ENCODE data around the gene MAML2.

DNA sequence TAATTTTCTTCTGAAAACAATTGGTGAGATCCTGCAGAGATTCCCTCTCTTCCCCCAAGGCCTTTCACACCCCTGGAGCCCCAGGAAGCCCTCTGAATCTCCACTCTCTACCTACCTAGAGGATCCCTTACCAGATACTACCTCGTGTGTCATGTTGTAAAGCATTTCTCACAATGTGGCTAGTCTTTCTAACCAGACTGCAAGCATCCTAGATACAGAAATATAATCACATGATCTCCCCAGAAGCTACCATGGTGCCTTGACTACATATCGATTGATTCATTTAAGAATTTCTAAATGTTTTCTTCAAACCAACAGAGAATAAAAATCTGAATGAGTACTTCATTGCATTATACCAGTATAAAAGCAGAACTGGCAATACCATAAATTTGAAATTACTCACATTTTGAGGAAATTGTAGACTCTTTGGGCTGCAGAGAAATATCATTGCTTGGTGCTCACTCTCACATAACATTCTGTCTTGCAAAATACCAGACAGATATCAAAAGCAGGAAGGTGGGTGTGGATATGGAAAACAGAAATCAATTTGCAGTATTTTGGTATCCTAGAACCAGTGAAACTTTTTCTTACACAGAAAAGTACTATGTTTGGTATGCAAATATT, 113.5 kb downstream of the MAML2 start:
- TF ChIP-seq, protein P1, sequence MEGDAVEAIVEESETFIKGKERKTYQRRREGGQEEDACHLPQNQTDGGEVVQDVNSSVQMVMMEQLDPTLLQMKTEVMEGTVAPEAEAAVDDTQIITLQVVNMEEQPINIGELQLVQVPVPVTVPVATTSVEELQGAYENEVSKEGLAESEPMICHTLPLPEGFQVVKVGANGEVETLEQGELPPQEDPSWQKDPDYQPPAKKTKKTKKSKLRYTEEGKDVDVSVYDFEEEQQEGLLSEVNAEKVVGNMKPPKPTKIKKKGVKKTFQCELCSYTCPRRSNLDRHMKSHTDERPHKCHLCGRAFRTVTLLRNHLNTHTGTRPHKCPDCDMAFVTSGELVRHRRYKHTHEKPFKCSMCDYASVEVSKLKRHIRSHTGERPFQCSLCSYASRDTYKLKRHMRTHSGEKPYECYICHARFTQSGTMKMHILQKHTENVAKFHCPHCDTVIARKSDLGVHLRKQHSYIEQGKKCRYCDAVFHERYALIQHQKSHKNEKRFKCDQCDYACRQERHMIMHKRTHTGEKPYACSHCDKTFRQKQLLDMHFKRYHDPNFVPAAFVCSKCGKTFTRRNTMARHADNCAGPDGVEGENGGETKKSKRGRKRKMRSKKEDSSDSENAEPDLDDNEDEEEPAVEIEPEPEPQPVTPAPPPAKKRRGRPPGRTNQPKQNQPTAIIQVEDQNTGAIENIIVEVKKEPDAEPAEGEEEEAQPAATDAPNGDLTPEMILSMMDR (IDR thresholded peaks at IDR 0.05; ENCODE audit: borderline replicate concordance, extremely low read depth, low read length, poor library complexity, severe bottlenecking): no peak
- no peak for TF ChIP-seq EZH2 (IDR thresholded peaks at IDR 0.05; ENCODE audit: borderline replicate concordance, low read depth, low read length, severe bottlenecking)

All from DND-41 (cell line).